Right lobe of liver (tissue), 6 donors: ENCODE data around the gene ESYT2. TPM values are rescaled to one million over a fixed set of nuclear protein-coding genes. Genes with fewer than 3 reads are reported as not detected.

Experiments used
- ATAC-seq, 4 donors: fragments of 200-7000 bp; cut with Tn5 transposase; one replicate each; pipeline ENCODE4 v1.9.1; 2020; ENCODE audit warnings: mild to moderate bottlenecking in 4 of 4, moderate library complexity in 4 of 4
- DNase-seq, 3 donors: peaks; one replicate each; pipeline ENCODE4 v3.0.0-alpha.2; 2020
- H3K27ac ChIP-seq, 3 donors: fragments of 200-600 bp; one replicate each; pipeline ENCODE4 v1.8.0; 2022
- H3K27me3 ChIP-seq, 2 donors: fragments of 200-600 bp; one replicate each; pipeline ENCODE4 v1.8.0; 2022
- H3K36me3 ChIP-seq, 4 donors: fragments of 200-600 bp; sonication (generic) in 1 of 4; one replicate each; pipeline versions ENCODE4 v1.5.1 to v1.8.0; 2017 to 2022; ENCODE audit warnings: control low read depth in 1 of 4
- H3K4me1 ChIP-seq, 4 donors: fragments of 200-600 bp; sonication (generic) in 1 of 4; one replicate each; pipeline versions ENCODE4 v1.5.1 to v1.8.0; 2017 to 2022; ENCODE audit warnings: control low read depth in 1 of 4
- H3K4me3 ChIP-seq, 3 donors: fragments of 200-600 bp; one replicate each; pipeline ENCODE4 v1.8.0; 2022
- H3K9me3 ChIP-seq, 4 donors: fragments of 200-600 bp; sonication (generic) in 1 of 4; one replicate each; pipeline versions ENCODE4 v1.5.1 to v1.8.0; 2017 to 2022; ENCODE audit warnings: control low read depth in 1 of 4
- CTCF ChIP-seq, 4 donors: fragments of 200-600 bp in 3 of 4; fragments of 450-650 bp in 1 of 4; IDR thresholded peaks; one replicate each; pipeline versions ENCODE4 v1.5.1 to v1.8.0; 2016 to 2022; ENCODE audit warnings: antibody characterized with exemption in 4 of 4, mild to moderate bottlenecking in 2 of 4
- POLR2A ChIP-seq: fragments of 450-650 bp; IDR thresholded peaks from one replicate; pipeline ENCODE4 v1.6.1; 2017; ENCODE audit warnings: antibody characterized with exemption, mild to moderate bottlenecking
- WGBS: methylation state at CpG from one replicate; pipeline ENCODE4 v1.1.6; 2018; ENCODE audit warnings: low coverage, low lambda C conversion rate; ENCODE audit not compliant: insufficient coverage; ENCODE audit errors: missing lambda C conversion rate; 5-methylcytosine and 5-hydroxymethylcytosine counted together
- intact Hi-C, 2 donors: fragments of 100-400 bp; cut with DNase I; formaldehyde crosslinking; loops; one replicate each; pipeline versions ENCODE4 v1.11.2 to v1.14.1; 2022
- total RNA-seq, 6 experiments: library from RNA; depleted of rRNA in 2 of 6; stranded (reverse); fragments of >200 nt in 2 of 6; fragmentation: NEBNext Ultra II Directional in 3 of 6; extraction: Animal tissue kit (Norgen Biotek cat#: 25700) in 3 of 6; gene quantifications; one replicate each; pipeline versions ENCODE4 v1.1.0 to v1.2.4, GENCODE V29; 2016 to 2023
- donor health status: DM: no; HTN: yes; CAD: no.
- donor health status: DM: no; HTN: no; CAD: no.
- donor health status: DM: no; HTN: no; CAD: no.
- donor health status: DM: no; HTN: yes; CAD: no.
- donor health status: DM: no; HTN: yes; CAD: no.

ESYT2 gene
- total RNA-seq, 6 experiments from 2014 or later: 19.7 to 28.7 (median 24.2) TPM

GRCh38 chr7:158868764-158869410, 39.6 kb upstream of the ESYT2 start:
- peaks cover 0 to 12% (median 5%) of the 10 kb centered on the region in 4 donors for H3K4me1 ChIP-seq
- H3K27ac ChIP-seq: no peak overlapping the region
- DNase-seq: no peak
- H3K27me3 ChIP-seq: no peaks in the 10 kb centered on the region
- no peak overlapping the region for H3K4me3 ChIP-seq
- TF ChIP-seq CTCF (IDR thresholded peaks at IDR 0.05) (no peak), POLR2A (no peak)
- H3K36me3 ChIP-seq: no peaks in the 10 kb centered on the region
- ATAC-seq: no peak
- intact Hi-C loops: no loop called here
- 100% methylated on average over 2 of the region's 7 CpGs for WGBS
- H3K9me3 ChIP-seq: no peaks in the 10 kb centered on the region

- H3K27ac ChIP-seq: no peak overlapping the region
- H3K36me3 ChIP-seq: no peaks in the 10 kb centered on the region
- no peak for TF ChIP-seq POLR2A
- no peak for TF ChIP-seq CTCF (IDR thresholded peaks at IDR 0.05)
- intact Hi-C loops: no loop called here
- H3K4me1 ChIP-seq: peaks cover 0 to 12% (median 5%) of the 10 kb centered on the region in 4 donors
- 97% methylated on average over 13 of the region's 30 CpGs for WGBS
- DNase-seq: no peak
- H3K9me3 ChIP-seq: no peaks in the 10 kb centered on the region
- no peaks in the 10 kb centered on the region for H3K27me3 ChIP-seq
- no peak for ATAC-seq
- no peak overlapping the region for H3K4me3 ChIP-seq
Measured at GRCh38 chr7:158867214-158867984, 38.1 kb upstream of the ESYT2 start.

- DNase-seq (no peak), ATAC-seq (no peak)
- Histone ChIP-seq H3K9me3 (no peaks in the 10 kb centered on the region), H3K27me3 (no peaks in the 10 kb centered on the region), H3K27ac (peak overlapping the region in 2 of 3 donors; percentile 2 to 12), H3K4me1 (peaks cover 0 to 12% (median 5%) of the 10 kb centered on the region in 4 donors), H3K36me3 (no peaks in the 10 kb centered on the region), H3K4me3 (no peak overlapping the region)
- TF ChIP-seq POLR2A (no peak), CTCF (IDR thresholded peaks at IDR 0.05) (no peak)
- intact Hi-C loops: no loop called here
- 100% methylated on average over 4 of the region's 4 CpGs for WGBS
Measured at GRCh38 chr7:158865977-158866376, 36.7 kb upstream of the ESYT2 start.

GRCh38 chr7:158865462-158865922, 36.2 kb upstream of the ESYT2 start:
- Histone ChIP-seq H3K27ac (peak overlapping the region in 2 of 3 donors; percentile 2 to 49), H3K4me1 (peaks cover 0 to 12% (median 5%) of the 10 kb centered on the region in 4 donors), H3K9me3 (no peaks in the 10 kb centered on the region), H3K27me3 (no peaks in the 10 kb centered on the region), H3K4me3 (no peak overlapping the region), H3K36me3 (no peaks in the 10 kb centered on the region)
- TF ChIP-seq POLR2A (no peak), CTCF (IDR thresholded peaks at IDR 0.05) (no peak)
- intact Hi-C loops: no loop called here
- DNase-seq (peak in 2 of 3 donors; percentile 67 to 72), ATAC-seq (peak; percentile 21 to 75 (median 67))
- 37% methylated on average over 6 of the region's 7 CpGs for WGBS
